Bronchial epithelial cell (primary cell): Measurements from ENCODE around the gene CDC14B. TPM values are rescaled to one million over a fixed set of nuclear protein-coding genes. Genes with fewer than 3 reads are reported as not detected.

Source experiments
- DNase-seq: peaks from one replicate; pipeline ENCODE4 v3.0.0-alpha.2; 2010; ENCODE audit warnings: low read depth
- FAIRE-seq: peaks from 2 replicates; lab custom pipeline; 2011; peaks lifted over from hg19 to GRCh38; lab: Jason Lieb, UNC
- H3K27me3 ChIP-seq: 2 replicates; pipeline ENCODE4 v1.5.1; 2011; ENCODE audit warnings: low read length; ENCODE audit not compliant: control insufficient read depth, insufficient read depth
- H3K36me3 ChIP-seq: 2 replicates; pipeline ENCODE4 v1.5.1; 2011; ENCODE audit warnings: low read length; ENCODE audit not compliant: control insufficient read depth, insufficient read depth
- H3K4me3 ChIP-seq: 2 replicates; pipeline ENCODE4 v1.5.1; 2011; ENCODE audit warnings: mild to moderate bottlenecking, low read depth, low read length, control low read depth
- total RNA-seq: library from RNA; depleted of rRNA; stranded (reverse); fragments of >200 nt; gene quantifications from 2 replicates; pipeline ENCODE4 v1.2.1, GENCODE V29; 2014
- TF ChIP-seq, protein P1 (sequence below): IDR thresholded peaks from 2 replicates; pipeline ENCODE4 v1.5.1; 2011; ENCODE audit warnings: mild to moderate bottlenecking, moderate library complexity, low read length, control low read depth, inconsistent platforms; ENCODE audit not compliant: insufficient read depth, severe bottlenecking

Gene CDC14B
- total RNA-seq, 1 donor from 2014 or later = 11.6 TPM

- FAIRE-seq (no peak), DNase-seq (no peak)
- H3K4me3 ChIP-seq = no peak overlapping the region
- TF ChIP-seq, protein P1, sequence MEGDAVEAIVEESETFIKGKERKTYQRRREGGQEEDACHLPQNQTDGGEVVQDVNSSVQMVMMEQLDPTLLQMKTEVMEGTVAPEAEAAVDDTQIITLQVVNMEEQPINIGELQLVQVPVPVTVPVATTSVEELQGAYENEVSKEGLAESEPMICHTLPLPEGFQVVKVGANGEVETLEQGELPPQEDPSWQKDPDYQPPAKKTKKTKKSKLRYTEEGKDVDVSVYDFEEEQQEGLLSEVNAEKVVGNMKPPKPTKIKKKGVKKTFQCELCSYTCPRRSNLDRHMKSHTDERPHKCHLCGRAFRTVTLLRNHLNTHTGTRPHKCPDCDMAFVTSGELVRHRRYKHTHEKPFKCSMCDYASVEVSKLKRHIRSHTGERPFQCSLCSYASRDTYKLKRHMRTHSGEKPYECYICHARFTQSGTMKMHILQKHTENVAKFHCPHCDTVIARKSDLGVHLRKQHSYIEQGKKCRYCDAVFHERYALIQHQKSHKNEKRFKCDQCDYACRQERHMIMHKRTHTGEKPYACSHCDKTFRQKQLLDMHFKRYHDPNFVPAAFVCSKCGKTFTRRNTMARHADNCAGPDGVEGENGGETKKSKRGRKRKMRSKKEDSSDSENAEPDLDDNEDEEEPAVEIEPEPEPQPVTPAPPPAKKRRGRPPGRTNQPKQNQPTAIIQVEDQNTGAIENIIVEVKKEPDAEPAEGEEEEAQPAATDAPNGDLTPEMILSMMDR = no peak
- no peaks in the 10 kb centered on the region for H3K27me3 ChIP-seq
- no peaks in the 10 kb centered on the region for H3K36me3 ChIP-seq
Observed at GRCh38 chr9:96532173-96532572, 87.5 kb downstream of the CDC14B start.

GRCh38 chr9:96524764-96525163, 94.9 kb downstream of the CDC14B start:
- FAIRE-seq = no peak
- no peaks in the 10 kb centered on the region for H3K36me3 ChIP-seq
- no peaks in the 10 kb centered on the region for H3K27me3 ChIP-seq
- no peak for DNase-seq
- no peak overlapping the region for H3K4me3 ChIP-seq
- TF ChIP-seq, protein P1 = no peak

- FAIRE-seq (no peak), DNase-seq (no peak)
- no peaks in the 10 kb centered on the region for H3K36me3 ChIP-seq
- no peak overlapping the region for H3K4me3 ChIP-seq
- no peaks in the 10 kb centered on the region for H3K27me3 ChIP-seq
- TF ChIP-seq, protein P1 = no peak
Observed at GRCh38 chr9:96524045-96524444, 95.6 kb downstream of the CDC14B start.

- TF ChIP-seq, protein P1 = no peak
- Histone ChIP-seq H3K36me3 (no peaks in the 10 kb centered on the region), H3K4me3 (no peak overlapping the region), H3K27me3 (no peaks in the 10 kb centered on the region)
- FAIRE-seq (no peak), DNase-seq (no peak)
Observed at GRCh38 chr9:96523374-96523773, 96.3 kb downstream of the CDC14B start.

- no peaks in the 10 kb centered on the region for H3K36me3 ChIP-seq
- DNase-seq (no peak), FAIRE-seq (no peak)
Observed at GRCh38 chr9:96522366-96522765, 97.3 kb downstream of the CDC14B start.

DNA sequence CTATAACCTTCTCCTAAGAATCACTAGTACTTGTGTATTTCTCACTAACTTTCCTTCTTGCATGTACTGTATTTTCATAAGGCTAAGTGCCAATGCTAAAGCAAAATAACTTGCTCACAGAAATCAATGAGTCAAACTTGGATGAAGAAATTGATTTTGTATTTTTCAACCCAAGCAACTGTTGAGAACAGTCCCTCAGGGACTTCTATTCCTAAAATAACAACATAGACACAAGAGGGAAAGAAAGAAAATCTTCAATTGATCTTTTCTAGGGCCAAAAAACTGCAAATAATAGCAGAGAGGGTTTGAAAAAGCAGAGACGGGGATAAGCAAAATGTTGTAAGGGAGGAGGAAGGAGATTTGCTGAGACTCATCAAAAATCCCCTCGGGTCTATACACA, 99.9 kb downstream of the CDC14B start:
- H3K4me3 ChIP-seq = no peak overlapping the region
- DNase-seq (no peak), FAIRE-seq (no peak)
- TF ChIP-seq, protein P1 = no peak
- no peaks in the 10 kb centered on the region for H3K27me3 ChIP-seq
- no peaks in the 10 kb centered on the region for H3K36me3 ChIP-seq

More at GRCh38 chr9:96522366-96522765, 97.3 kb downstream of the CDC14B start:
- H3K4me3 ChIP-seq = no peak overlapping the region
- TF ChIP-seq, protein P1 = no peak
- no peaks in the 10 kb centered on the region for H3K27me3 ChIP-seq
